Activated CD4-positive, alpha-beta T cell treated with anti-CD3 and anti-CD28 coated beads for 24 hours (primary cell): ENCODE measurements around the gene XRCC4.
"Not testable (repeated sequence)": the region's sequence is repeated elsewhere in the genome, so short reads cannot be mapped to it uniquely, and the experiment has no call there.

Source experiments
- DNase-seq, 2 donors: peaks; one replicate each; pipeline ENCODE4 v3.0.0-alpha.2; 2020; ENCODE audit warnings: low read depth in 2 of 2

Gene XRCC4

GRCh38 chr5:83353231-83353630 is 275.9 kb downstream of the XRCC4 start:
- no peak for DNase-seq

- no peak for DNase-seq
Measured at GRCh38 chr5:83353774-83354173, 276.4 kb downstream of the XRCC4 start.

- DNase-seq = no peak
Measured at GRCh38 chr5:83354958-83355357, 277.6 kb downstream of the XRCC4 start.

GRCh38 chr5:83355482-83356014 is 278.2 kb downstream of the XRCC4 start:
- not testable (repeated sequence) for DNase-seq

- no peak for DNase-seq
Measured at GRCh38 chr5:83357621-83358231, 280.4 kb downstream of the XRCC4 start.

- DNase-seq = no peak
Measured at GRCh38 chr5:83360573-83360972, 283.2 kb downstream of the XRCC4 start.

GRCh38 chr5:83362526-83362925 is 285.2 kb downstream of the XRCC4 start:
- no peak for DNase-seq

GRCh38 chr5:83363111-83363885 is 286.0 kb downstream of the XRCC4 start:
- DNase-seq = no peak

GRCh38 chr5:83363886-83364275 is 286.5 kb downstream of the XRCC4 start:
- no peak for DNase-seq

- no peak for DNase-seq
Measured at GRCh38 chr5:83364312-83365299, 287.3 kb downstream of the XRCC4 start.

- DNase-seq = no peak
Measured at GRCh38 chr5:83368319-83368718, 291.0 kb downstream of the XRCC4 start.

GRCh38 chr5:83368835-83369234 is 291.5 kb downstream of the XRCC4 start:
- DNase-seq = no peak

- DNase-seq = no peak
Measured at GRCh38 chr5:83370957-83371356, 293.6 kb downstream of the XRCC4 start.

- DNase-seq = no peak
Measured at GRCh38 chr5:83371726-83372125, 294.4 kb downstream of the XRCC4 start.

- no peak for DNase-seq
Measured at GRCh38 chr5:83374547-83374946, 297.2 kb downstream of the XRCC4 start.

GRCh38 chr5:83375049-83375745 is 297.9 kb downstream of the XRCC4 start:
- no peak for DNase-seq

GRCh38 chr5:83376461-83376860 is 299.1 kb downstream of the XRCC4 start:
- no peak for DNase-seq

- no peak for DNase-seq
Measured at GRCh38 chr5:83377131-83377865, 300.0 kb downstream of the XRCC4 start.

GRCh38 chr5:83378624-83379289 is 301.4 kb downstream of the XRCC4 start:
- DNase-seq = no peak

GRCh38 chr5:83385812-83386211 is 308.5 kb downstream of the XRCC4 start:
- no peak for DNase-seq
